ENCODE measurements around the gene EME1.
"Not testable (repeated sequence)": the region's sequence is repeated elsewhere in the genome, so short reads cannot be mapped to it uniquely, and the experiment has no call there.

The EME1 gene

DNA sequence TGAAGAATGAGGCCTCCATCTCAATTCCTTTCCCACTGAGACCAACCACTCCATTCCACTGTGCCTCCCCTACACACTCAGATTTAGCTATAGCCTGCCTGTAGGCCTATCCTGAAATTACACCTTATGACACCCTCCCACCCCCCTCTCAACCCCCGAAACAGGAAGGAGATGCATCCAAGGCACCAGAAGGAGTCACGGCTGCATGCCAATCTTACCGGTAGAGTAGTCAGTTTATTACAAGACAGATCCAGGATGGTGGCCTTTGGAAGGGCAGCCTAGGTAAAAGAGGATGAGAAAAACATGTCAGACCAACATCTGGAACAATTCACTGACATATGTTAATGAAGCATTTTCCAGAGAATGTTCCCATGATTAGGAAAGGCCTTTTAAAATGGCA, 21.7 kb downstream of the EME1 start:
- DNase-seq: peak in 2 of 4 experiments; percentile 11 to 20

DNA sequence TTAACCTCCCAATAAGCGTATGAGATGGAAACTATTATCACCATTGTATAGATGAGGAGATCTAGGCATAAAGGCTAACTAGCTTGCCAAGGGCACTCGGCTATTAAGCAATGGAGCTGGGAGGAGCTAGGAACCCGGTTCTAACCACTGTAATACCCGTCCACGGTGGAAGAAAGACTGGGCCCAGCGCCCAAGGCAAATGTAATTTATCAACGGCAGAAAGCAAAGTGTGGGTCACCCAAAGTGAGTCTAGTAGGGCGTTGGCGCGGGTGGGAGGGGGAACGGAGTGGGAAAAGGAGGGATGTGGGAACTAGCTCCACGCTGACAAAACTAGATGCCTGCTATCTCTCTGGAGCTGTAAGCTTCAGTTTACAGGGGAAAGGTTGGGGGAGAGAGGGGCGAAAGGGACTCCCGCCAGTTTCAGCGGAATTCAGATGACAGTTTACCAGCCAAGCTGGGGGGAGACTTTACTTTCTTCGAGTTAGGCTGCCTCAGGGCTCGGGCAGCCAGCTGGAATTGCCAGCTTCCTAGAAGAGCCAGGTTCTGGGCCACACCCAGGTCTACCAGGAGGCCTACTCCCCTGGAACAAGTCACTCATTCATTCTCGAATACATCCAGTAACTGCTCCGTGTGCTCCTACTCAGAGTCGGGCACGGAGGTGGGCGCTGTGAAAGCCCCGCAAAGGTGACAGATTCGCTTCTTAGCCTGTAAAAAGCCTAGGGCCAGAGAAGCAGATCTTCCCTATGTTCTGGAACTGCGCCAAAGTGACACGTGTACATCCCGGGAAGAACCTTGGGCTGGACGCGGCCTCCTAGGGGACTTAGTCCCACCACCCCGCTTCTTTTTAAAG, 23.5 kb downstream of the EME1 start:
- DNase-seq: peak; percentile 61 to 77 (median 69)

- peak; percentile 91 to 94 (median 94) for DNase-seq
These were observed 24.3 kb downstream of the EME1 start, which contains the start of gene LRRC59 for GRCh38 chr17:50397111-50397918. TSS of gene LRRC59 (minus strand) at chr17:50397523. CDS start at chr17:50397317, 206 bp downstream.

DNA sequence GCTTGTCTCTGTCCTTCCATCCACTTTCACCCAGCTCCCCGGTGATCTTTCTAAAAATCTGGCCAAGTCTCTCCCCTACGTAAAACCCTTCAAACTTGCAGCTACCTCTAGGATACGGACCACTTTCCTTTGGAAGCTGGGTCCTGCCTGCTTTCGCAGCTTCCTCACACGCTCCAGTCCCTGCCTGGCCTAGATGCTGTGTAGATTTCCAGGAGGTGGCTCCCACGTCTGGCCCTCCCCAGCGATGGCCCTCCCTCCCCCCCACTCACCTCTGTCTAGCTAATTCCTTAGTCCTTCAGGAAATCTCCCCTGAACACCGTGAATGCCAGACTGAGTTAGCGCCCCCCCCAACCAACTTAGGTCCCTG, 24.9 kb downstream of the EME1 start:
- no peak for DNase-seq

GRCh38 chr17:50398672-50399071, 25.6 kb downstream of the EME1 start:
- not testable (repeated sequence) for DNase-seq

DNA sequence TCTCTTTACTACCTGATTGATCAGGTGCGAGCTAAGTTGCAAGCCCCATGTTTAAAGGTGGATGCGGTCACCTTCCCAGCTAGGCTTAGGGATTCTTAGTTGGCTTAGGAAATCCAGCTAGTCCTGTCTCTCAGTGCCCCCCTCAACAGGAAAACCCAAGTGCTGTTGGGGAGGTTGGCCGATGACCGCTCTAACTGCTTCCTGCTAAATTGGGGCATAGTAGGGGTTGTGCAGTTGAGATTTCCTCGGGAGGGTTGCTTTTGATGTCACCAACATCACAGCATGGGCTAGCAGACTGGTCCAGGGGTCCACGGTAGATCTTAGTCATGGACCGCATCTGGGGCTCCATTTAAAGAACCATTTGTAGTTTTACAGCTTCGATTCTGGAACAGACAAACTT, 26.6 kb downstream of the EME1 start:
- not testable (repeated sequence) for DNase-seq

DNA sequence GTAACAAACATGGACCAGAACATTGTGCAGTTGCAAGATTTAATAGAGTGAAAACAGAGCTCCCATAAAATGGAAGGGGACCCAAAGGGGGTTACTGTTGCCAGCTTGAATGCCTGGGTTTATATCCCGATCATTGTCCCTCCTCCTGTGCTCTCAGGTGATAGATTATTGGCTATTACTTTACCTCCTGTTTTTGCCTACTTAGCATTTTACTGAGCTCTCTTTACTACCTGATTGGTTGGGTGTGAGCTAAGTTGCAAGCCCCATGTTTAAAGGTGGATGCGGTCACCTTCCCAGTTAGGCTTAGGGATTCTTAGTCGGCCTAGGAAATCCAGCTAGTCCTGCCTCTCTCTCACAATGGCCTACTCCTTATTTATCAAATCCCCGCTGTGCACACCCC, 32.3 kb downstream of the EME1 start:
- not testable (repeated sequence) for DNase-seq

- DNase-seq: no peak
These were observed 33.5 kb downstream of the EME1 start for GRCh38 chr17:50406578-50406977.

DNA sequence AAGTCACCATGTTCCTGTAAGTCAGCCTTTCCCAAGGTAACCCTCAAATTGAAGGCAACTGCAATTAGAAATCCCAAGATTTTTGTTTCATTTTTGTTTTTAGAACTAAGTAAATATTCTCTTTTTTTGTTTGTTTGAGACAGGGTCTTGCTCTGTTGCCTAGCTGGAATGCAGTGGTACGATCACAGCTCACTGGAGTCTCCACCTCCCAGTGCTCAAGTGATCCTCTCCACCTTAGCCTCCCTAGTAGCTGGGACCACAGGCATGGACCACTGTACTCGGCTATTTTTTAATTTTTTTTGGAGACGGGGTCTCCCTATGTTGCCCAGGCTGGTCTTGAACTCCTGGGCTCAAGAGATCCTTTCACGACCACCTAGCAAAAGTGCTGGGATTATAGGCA, 34.9 kb downstream of the EME1 start:
- no peak for DNase-seq

DNA sequence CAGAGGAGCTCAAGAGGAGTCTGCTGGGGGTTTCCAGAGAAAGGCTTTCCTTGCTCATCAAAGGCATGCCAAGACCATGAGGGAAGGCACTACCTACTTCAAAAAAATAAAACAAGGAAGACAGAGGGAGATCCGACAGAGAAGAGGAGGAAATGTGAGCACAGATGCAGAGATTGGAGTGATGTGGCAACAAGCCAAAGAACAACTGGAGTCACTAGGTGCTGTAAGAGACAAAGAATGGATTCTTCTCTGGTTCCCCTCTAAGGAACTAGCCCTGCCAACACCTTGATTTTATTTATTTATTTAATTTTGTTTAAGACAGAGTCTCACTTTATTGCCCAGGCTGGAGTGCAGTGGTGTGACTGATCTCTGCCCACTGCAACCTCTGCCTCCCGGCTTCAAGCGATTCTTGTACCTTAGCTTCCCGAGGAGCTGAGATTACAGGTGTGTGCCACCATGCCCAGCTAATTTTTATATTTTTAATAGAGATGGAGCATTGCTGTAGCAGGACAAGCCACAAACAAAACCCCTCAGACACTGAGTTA, 39.2 kb downstream of the EME1 start:
- DNase-seq: no peak

GRCh38 chr17:50414808-50415207, 41.8 kb downstream of the EME1 start:
- no peak for DNase-seq

DNA sequence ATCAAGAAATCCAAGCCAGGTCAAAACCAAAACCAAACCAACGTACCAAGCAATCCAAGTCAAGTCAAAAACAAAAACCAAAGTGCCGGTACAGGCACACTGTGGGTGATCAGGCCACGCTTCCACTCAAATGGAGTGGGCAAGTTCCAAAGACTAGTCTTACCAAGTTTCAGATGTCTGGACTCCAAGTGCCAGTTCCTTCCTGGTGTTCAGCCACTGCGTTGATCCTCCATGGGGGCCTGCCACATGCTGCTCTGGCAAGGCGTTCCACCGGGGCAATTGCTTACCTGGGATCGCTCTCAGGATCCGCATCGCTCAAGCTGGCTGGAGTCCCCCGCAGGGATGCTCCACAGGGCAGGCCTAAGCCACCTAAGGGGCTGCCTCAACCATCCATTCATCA, 46.5 kb downstream of the EME1 start:
- DNase-seq: not testable (repeated sequence)

DNA sequence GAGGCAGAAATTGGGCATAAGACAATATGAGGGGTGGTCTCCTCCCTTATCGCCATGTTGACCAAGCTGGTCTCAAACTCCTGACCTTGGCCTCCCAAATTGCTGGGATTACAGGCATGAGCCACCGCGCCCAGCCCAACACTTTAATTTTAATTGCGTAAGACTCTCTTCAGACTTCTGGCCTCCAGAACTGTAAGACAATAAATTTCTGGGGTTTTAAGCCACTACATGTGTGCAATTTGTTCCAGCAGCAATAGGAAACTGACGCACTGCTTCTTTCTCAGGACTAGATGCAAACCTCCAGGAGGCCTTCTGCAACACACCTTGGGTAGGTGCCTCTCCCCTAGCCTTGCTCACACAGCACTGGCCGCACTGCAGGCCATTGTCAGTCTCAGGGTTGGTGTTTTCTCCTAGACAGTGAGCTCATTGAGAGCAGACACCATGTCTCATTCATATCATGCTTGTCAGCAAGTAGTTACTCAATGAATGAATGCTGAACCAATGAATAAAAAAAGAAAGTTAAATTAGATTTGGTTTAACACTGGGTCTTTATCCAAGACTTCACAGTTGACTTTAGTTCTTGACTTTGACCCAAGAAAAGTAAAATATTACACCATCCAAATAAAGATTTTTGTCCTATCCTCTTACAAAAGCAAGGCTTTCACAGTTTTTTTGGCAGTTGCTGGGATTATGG, 47.5 kb downstream of the EME1 start:
- peak in 1 of 4 experiments; percentile 4 for DNase-seq

- DNase-seq: peak in 2 of 4 experiments; percentile 54 to 62
These were observed 48.5 kb downstream of the EME1 start for GRCh38 chr17:50421308-50422051.

GRCh38 chr17:50422738-50423137, 49.7 kb downstream of the EME1 start:
- DNase-seq: peak in 1 of 4 experiments; percentile 21

GRCh38 chr17:50423553-50424159, 50.6 kb downstream of the EME1 start:
- peak; percentile 82 to 93 (median 86) for DNase-seq

DNA sequence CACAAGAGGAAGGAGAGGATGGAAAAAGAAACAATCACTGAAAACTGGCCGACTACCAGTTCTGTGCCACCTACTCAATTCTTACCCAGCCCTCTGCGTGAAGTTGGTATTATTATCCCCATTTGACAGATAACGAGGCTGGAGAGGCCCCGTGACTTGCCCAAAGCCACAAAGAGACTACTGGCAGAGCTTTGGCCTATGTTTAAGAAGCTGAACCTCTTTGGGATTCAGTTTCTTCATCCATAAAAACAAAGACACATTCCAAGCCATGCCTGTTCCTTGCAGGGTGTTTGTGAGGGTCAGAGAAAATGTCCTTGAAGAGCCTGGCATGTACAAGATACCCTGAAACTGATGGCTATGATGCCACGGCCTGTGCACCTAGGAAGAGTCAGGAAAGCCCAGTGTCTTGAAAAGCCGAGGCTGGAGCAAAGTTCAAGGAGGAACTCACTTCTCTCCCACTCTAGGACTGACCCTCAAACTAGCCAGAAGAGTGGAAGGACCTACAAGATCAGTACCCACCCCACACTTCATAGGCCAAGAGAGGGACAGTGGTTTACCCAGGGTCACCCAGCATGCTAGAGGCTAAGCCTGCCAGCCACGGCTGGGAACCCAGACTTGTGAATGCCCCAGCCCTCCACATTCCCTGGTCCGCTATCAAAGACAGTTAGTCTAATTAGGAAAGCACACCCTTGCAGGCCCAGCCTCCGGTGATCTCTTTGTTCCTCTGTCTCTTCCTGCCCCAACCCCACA, 51.4 kb downstream of the EME1 start:
- DNase-seq: peak in 2 of 4 experiments; percentile 5

- DNase-seq: peak; percentile 35 to 67 (median 49)
These were observed 52.1 kb downstream of the EME1 start for GRCh38 chr17:50424996-50425681.

DNA sequence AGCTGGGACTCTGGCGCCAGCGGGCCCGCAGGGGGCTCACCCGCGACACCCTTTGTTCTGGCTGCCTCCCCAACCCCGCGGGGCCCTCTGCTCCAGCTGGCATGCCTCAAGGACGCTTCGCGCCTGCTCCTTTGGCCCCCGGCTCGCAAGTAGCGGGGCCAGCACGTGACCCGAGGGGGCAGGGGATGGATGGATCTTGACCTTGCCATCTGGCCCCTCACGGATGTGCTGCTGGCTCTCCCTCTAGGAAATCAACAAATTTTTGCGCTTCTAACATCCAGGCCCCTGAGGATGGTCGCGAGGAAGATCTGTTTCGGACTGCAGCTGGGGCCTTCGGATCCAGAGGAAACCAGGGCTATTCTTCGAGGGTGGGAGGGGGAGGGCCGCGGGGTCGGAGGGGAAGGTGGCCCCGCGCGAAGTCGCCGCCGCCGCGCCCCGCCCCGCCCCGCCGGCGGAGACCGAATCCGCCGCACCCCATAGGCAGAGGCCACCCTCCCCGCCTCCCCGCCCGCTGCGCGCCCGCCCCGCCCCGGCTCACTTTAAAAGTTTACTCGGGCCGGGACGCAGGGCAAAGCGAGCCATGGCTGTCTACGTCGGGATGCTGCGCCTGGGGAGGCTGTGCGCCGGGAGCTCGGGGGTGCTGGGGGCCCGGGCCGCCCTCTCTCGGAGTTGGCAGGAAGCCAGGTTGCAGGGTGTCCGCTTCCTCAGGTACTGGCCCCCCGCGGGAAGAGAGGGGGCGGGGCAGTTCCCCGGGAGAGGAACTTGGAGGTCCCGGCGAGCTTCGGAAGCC, 52.8 kb downstream of the EME1 start, which contains the start of gene ACSF2:
Gene ACSF2, plus strand, starts transcription at position 537 of the 790 bp plus-strand sequence. Its CDS starts 44 bp downstream, at position 581.
- DNase-seq: peak; percentile 64 to 87 (median 76)
